OCI-LY3 (cell line): ENCODE measurements around the gene SLC9C1.

Experiments used
- EZH2phosphoT487 ChIP-seq: fragments of 200-600 bp; shearing (Covaris generic); IDR thresholded peaks from 2 replicates; pipeline ENCODE4 v1.6.1; 2018; ENCODE audit warnings: antibody characterized with exemption, mixed run types, low read depth
- TF ChIP-seq, protein P1 (sequence below): fragments of 200-600, 300-600 bp; sonication (generic); IDR thresholded peaks from 2 replicates; pipeline ENCODE4 v1.5.1; 2014; ENCODE audit warnings: antibody characterized with exemption, low read length, low read depth

DNA sequence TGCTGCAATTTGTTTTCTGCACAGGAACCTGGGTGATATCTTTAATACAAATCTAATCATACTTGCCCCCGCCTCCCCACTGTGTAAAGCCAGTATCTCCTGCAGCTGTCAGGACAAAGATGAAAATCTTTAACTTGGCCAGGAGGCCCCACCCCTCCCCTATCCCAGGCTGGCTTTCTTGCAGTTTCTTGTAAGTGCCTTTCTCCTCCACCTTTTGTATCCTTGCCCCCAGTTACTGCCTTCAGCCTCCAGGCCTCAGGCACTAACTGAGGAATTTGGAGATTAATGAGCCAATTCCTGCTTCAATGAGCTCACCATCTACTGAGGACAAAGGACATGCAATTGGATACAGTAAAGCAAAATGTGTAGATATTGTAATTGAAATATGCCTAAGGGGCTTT lies 167.5 kb downstream of the SLC9C1 start:
- TF ChIP-seq, protein P1, sequence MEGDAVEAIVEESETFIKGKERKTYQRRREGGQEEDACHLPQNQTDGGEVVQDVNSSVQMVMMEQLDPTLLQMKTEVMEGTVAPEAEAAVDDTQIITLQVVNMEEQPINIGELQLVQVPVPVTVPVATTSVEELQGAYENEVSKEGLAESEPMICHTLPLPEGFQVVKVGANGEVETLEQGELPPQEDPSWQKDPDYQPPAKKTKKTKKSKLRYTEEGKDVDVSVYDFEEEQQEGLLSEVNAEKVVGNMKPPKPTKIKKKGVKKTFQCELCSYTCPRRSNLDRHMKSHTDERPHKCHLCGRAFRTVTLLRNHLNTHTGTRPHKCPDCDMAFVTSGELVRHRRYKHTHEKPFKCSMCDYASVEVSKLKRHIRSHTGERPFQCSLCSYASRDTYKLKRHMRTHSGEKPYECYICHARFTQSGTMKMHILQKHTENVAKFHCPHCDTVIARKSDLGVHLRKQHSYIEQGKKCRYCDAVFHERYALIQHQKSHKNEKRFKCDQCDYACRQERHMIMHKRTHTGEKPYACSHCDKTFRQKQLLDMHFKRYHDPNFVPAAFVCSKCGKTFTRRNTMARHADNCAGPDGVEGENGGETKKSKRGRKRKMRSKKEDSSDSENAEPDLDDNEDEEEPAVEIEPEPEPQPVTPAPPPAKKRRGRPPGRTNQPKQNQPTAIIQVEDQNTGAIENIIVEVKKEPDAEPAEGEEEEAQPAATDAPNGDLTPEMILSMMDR: no peak
- TF ChIP-seq EZH2phosphoT487: no peak
